SK-N-SH (cell line): ENCODE data around the gene TMIE.

Experiments used
- EZH2phosphoT487 ChIP-seq: fragments of 200-600 bp; sonication (generic); IDR thresholded peaks from 2 replicates; pipeline ENCODE4 v1.6.1; 2017; ENCODE audit warnings: low read depth, mixed run types, mild to moderate bottlenecking, antibody characterized with exemption, moderate library complexity, borderline replicate concordance
- FOXJ3 ChIP-seq: sonication (generic); formaldehyde crosslinking; IDR thresholded peaks from 2 replicates; pipeline ENCODE4 v1.5.1; 2020; ENCODE audit warnings: mild to moderate bottlenecking, missing genetic modification reagents
- GABPA ChIP-seq: IDR thresholded peaks from 2 replicates; pipeline ENCODE4 v1.4.0; 2012; ENCODE audit warnings: low read depth, mild to moderate bottlenecking
- JUND ChIP-seq: IDR thresholded peaks from 2 replicates; pipeline ENCODE4 v1.4.0; 2012
- SMC3 ChIP-seq: IDR thresholded peaks from 2 replicates; pipeline ENCODE4 v1.6.1; 2012; ENCODE audit warnings: low read depth, low read length, improper control_type of control experiment
- TAF1 ChIP-seq: IDR thresholded peaks from 2 replicates; pipeline ENCODE4 v1.6.1; 2012; ENCODE audit warnings: low read depth, mild to moderate bottlenecking, low read length, moderate library complexity, borderline replicate concordance
- TF ChIP-seq, protein P1 (sequence below): IDR thresholded peaks from 2 replicates; pipeline ENCODE4 v1.4.0; 2012; ENCODE audit warnings: low read depth
- TF ChIP-seq, protein P2 (sequence below): IDR thresholded peaks from 2 replicates; pipeline ENCODE4 v1.6.1; 2012; ENCODE audit warnings: mild to moderate bottlenecking, low read depth, low read length, moderate library complexity
- TF ChIP-seq, protein P3 (sequence below): fragments of 200-600 bp; sonication (generic); IDR thresholded peaks from 2 replicates; pipeline ENCODE4 v1.6.1; 2017; ENCODE audit warnings: antibody characterized with exemption, mild to moderate bottlenecking, moderate library complexity

DNA sequence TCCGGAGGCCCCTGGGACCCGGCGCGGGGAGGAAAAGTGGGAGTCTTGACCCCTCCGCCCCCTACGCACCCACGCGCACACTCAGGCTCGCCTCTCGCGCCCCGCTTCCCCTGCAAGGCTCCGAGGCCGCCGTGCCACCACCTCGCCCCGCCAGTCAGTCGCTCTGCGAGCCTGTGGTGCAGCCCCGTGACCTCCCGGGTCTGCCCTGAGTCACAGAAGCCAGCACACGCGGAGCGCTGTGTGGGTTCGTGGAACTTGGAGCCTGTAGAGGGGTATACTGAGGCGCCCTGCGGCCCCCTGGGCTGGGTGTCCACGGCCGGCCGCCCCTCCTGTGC lies 7.3 kb upstream of the TMIE start:
- TF ChIP-seq, protein P1, sequence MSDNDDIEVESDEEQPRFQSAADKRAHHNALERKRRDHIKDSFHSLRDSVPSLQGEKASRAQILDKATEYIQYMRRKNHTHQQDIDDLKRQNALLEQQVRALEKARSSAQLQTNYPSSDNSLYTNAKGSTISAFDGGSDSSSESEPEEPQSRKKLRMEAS = no peak
- TF ChIP-seq SMC3 (no peak), GABPA (no peak), EZH2phosphoT487 (no peak), JUND (no peak), FOXJ3 (CRISPR knock-in tag) (no peak), TAF1 (no peak)
- TF ChIP-seq, protein P2, sequence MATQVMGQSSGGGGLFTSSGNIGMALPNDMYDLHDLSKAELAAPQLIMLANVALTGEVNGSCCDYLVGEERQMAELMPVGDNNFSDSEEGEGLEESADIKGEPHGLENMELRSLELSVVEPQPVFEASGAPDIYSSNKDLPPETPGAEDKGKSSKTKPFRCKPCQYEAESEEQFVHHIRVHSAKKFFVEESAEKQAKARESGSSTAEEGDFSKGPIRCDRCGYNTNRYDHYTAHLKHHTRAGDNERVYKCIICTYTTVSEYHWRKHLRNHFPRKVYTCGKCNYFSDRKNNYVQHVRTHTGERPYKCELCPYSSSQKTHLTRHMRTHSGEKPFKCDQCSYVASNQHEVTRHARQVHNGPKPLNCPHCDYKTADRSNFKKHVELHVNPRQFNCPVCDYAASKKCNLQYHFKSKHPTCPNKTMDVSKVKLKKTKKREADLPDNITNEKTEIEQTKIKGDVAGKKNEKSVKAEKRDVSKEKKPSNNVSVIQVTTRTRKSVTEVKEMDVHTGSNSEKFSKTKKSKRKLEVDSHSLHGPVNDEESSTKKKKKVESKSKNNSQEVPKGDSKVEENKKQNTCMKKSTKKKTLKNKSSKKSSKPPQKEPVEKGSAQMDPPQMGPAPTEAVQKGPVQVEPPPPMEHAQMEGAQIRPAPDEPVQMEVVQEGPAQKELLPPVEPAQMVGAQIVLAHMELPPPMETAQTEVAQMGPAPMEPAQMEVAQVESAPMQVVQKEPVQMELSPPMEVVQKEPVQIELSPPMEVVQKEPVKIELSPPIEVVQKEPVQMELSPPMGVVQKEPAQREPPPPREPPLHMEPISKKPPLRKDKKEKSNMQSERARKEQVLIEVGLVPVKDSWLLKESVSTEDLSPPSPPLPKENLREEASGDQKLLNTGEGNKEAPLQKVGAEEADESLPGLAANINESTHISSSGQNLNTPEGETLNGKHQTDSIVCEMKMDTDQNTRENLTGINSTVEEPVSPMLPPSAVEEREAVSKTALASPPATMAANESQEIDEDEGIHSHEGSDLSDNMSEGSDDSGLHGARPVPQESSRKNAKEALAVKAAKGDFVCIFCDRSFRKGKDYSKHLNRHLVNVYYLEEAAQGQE = no peak
- TF ChIP-seq, protein P3, sequence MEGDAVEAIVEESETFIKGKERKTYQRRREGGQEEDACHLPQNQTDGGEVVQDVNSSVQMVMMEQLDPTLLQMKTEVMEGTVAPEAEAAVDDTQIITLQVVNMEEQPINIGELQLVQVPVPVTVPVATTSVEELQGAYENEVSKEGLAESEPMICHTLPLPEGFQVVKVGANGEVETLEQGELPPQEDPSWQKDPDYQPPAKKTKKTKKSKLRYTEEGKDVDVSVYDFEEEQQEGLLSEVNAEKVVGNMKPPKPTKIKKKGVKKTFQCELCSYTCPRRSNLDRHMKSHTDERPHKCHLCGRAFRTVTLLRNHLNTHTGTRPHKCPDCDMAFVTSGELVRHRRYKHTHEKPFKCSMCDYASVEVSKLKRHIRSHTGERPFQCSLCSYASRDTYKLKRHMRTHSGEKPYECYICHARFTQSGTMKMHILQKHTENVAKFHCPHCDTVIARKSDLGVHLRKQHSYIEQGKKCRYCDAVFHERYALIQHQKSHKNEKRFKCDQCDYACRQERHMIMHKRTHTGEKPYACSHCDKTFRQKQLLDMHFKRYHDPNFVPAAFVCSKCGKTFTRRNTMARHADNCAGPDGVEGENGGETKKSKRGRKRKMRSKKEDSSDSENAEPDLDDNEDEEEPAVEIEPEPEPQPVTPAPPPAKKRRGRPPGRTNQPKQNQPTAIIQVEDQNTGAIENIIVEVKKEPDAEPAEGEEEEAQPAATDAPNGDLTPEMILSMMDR = no peak
